Measurements from ENCODE around the gene TTPAL.

The TTPAL gene

DNA sequence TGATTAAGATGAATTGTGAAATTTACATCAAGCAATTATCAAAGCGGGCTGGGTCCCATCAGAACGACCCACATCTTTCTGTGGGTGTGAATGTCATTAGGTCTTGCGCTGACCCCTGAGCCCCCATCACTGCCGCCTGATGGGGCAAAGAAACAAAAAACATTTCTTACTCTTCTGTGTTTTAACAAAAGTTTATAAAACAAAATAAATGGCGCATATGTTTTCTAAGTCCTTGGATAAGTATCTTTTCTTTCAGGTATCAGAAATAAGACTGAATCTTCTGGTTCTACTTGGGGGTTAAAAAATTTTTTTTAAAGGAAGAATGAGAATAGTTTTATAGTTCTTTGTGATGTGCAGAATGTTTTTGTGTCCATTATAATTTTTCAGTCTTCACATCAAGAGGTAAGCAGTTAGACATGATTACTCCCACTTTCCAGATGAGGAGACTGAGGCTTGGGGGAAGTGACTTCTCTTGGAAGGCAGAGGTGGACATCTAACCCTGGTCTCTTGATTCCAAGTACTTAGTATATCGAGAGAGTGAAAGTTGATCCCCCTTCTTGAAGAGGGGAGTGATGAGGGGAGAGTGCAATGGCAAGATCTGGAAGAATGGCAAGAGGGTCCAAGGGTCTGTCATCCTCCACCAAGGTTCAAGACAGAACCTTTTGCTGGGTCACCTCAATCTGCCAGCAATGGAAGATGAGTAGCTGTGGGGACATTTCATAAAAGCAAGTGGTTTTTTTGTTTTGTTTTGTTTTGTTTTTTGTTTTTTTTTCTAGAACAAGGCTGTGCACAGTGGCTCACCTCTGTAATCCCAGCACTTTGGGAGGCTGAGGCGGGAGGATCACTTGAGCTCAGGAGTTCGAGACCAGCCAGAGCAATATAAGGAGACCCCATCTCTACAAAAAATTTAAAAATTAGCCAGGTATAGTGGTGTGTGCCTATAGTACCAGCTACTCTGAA is 42.8 kb upstream of the TTPAL start:
- Histone ChIP-seq H3K27me3 (peaks cover 17% of the 10 kb centered on the region), H3K36me3 (no peaks in the 10 kb centered on the region), H3K27ac (no peak overlapping the region), H3K9me3 (no peaks in the 10 kb centered on the region), H3K4me1 (ENCODE audit: control insufficient read depth in 1 of 2, insufficient read depth in 1 of 2, low read depth in 1 of 2, low read length in 1 of 2) (no peaks in the 10 kb centered on the region), H3K4me3 (ENCODE audit: low read depth in 1 of 2, low read length in 1 of 2) (no peak overlapping the region)
- TF ChIP-seq, protein P1, sequence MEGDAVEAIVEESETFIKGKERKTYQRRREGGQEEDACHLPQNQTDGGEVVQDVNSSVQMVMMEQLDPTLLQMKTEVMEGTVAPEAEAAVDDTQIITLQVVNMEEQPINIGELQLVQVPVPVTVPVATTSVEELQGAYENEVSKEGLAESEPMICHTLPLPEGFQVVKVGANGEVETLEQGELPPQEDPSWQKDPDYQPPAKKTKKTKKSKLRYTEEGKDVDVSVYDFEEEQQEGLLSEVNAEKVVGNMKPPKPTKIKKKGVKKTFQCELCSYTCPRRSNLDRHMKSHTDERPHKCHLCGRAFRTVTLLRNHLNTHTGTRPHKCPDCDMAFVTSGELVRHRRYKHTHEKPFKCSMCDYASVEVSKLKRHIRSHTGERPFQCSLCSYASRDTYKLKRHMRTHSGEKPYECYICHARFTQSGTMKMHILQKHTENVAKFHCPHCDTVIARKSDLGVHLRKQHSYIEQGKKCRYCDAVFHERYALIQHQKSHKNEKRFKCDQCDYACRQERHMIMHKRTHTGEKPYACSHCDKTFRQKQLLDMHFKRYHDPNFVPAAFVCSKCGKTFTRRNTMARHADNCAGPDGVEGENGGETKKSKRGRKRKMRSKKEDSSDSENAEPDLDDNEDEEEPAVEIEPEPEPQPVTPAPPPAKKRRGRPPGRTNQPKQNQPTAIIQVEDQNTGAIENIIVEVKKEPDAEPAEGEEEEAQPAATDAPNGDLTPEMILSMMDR (IDR thresholded peaks at IDR 0.05), result no peak

DNA sequence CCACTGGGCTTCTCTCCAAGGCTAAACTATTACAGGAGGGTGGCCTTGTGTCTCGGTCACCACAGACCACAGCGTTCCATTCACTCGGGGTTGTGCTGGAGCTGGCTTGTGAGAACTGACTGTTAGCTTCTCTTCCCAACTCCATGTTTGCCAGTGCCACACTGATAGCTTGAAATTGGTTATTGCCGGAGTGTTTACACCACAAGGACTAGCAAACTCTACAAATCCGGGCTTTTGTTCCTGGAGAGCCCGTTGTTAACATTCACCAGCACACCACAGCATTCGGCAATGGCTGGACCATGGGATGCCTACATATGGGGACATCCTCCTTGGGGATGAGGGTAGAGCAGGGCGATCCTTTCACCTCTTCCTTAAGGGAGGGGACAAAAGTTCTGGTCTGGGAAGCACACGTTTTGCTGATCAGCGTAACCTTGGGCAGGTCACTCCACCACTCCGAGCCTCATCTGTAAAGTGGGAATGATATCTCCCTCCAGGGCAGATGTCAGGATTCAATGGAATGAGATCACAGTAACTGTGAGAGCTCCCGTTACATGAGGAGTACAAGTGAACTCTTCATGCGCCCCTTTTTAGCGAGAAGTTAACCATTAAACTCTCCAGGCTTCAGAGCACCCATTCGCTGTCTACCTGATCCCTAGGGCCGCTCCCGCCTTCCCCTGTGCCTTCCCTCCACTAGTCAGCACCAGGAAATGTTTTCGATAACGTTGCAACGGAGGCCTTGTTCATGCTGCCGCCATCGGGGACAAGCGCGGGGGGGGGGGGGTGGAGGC is 41.7 kb upstream of the TTPAL start:
- no peaks in the 10 kb centered on the region for H3K9me3 ChIP-seq

DNA sequence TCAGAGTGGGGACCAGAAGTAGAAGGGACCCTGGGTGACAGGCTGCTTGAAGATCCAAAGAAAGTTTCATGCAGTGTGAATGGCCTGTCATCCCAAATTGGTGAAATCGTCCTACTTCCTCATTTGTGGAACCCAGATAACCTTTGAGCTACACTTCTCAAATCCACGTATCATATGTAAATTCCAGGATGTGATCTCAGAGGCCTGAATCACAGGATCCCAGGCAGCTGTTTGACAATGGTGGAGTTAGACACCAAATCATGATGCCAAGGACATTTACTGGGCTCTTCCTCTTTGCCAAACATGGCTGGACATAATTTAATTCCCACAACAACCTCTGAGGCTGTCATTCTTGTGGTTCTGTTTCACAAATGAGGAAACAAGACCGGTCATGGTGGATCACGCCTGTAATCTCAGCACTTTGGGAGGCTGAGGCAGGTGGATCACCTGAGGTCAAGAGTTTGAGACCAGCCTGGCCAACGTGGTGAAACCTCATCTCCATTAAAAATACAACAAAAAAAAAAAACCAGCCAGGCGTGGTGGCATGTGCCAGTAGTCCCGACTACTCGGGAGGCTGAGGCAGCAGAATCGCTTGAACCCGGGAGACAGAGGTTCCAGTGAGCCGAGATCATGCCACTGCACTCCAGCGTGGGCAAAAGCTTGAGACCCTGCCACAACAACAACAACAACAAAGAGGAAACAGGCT is 39.9 kb upstream of the TTPAL start:
- no peaks in the 10 kb centered on the region for H3K36me3 ChIP-seq
- no peaks in the 10 kb centered on the region for H3K4me1 ChIP-seq (ENCODE audit: control insufficient read depth in 1 of 2, insufficient read depth in 1 of 2, low read depth in 1 of 2, low read length in 1 of 2)
- peaks cover 17% of the 10 kb centered on the region for H3K27me3 ChIP-seq
- H3K4me3 ChIP-seq (ENCODE audit: low read depth in 1 of 2, low read length in 1 of 2), result no peak overlapping the region
- TF ChIP-seq, protein P1 (IDR thresholded peaks at IDR 0.05), result no peak
- H3K9me3 ChIP-seq, result no peaks in the 10 kb centered on the region
- H3K27ac ChIP-seq, result peak overlapping the region; percentile 23

More for the DNA sequence above, 41.7 kb upstream of the TTPAL start:
- TF ChIP-seq, protein P1 (IDR thresholded peaks at IDR 0.05), result no peak
- no peaks in the 10 kb centered on the region for H3K36me3 ChIP-seq
- H3K4me1 ChIP-seq (ENCODE audit: control insufficient read depth in 1 of 2, insufficient read depth in 1 of 2, low read depth in 1 of 2, low read length in 1 of 2), result no peaks in the 10 kb centered on the region
- no peak overlapping the region for H3K27ac ChIP-seq
- H3K4me3 ChIP-seq (ENCODE audit: low read depth in 1 of 2, low read length in 1 of 2), result no peak overlapping the region
- H3K27me3 ChIP-seq, result peaks cover 17% of the 10 kb centered on the region

DNA sequence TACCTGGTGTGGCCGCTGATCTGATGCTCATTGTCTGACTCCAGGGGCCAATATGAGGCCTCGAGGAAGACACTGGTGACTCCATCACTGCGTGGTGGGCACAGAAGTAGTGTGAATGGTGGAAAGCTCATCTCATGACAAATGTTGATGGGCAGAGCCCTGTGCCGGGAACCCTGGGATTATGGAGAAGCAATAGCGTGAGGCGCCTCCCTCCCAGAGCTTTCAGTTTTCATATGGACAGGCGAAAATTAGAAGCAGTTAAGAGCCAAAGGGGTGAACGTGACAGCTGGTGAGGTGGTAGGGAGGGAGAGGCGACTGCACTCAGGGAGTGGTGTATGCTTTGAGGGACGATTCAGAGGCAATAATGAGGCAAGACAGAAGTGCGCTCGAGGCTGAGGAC is 39.3 kb upstream of the TTPAL start:
- H3K36me3 ChIP-seq, result no peaks in the 10 kb centered on the region
- H3K27ac ChIP-seq, result no peak overlapping the region
- H3K27me3 ChIP-seq, result peaks cover 17% of the 10 kb centered on the region
- TF ChIP-seq, protein P1 (IDR thresholded peaks at IDR 0.05), result no peak
- H3K9me3 ChIP-seq, result no peaks in the 10 kb centered on the region
- no peak overlapping the region for H3K4me3 ChIP-seq (ENCODE audit: low read depth in 1 of 2, low read length in 1 of 2)
- H3K4me1 ChIP-seq (ENCODE audit: control insufficient read depth in 1 of 2, insufficient read depth in 1 of 2, low read depth in 1 of 2, low read length in 1 of 2), result no peaks in the 10 kb centered on the region

DNA sequence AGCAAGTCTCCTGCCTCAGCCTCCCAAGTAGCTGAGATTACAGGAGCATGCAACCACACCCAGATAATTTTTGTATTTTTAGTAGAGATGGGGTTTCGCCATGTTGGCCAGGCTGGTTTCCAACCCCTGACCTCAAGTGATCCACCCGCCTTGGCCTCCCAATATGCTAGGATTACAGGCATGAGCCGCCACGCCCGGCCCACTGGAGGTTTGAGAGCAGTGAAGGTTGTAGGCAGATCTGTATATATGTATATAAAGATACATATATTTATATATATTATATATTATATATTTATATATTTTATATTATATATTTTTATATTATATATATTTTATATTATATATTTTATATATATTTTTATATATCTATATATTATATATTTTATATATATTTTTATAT is 38.2 kb upstream of the TTPAL start:
- no peak overlapping the region for H3K27ac ChIP-seq
- TF ChIP-seq, protein P1 (IDR thresholded peaks at IDR 0.05), result no peak
- no peaks in the 10 kb centered on the region for H3K36me3 ChIP-seq
- no peaks in the 10 kb centered on the region for H3K4me1 ChIP-seq (ENCODE audit: control insufficient read depth in 1 of 2, insufficient read depth in 1 of 2, low read depth in 1 of 2, low read length in 1 of 2)
- H3K4me3 ChIP-seq (ENCODE audit: low read depth in 1 of 2, low read length in 1 of 2), result no peak overlapping the region
- H3K9me3 ChIP-seq, result no peaks in the 10 kb centered on the region
- H3K27me3 ChIP-seq, result peaks cover 15% of the 10 kb centered on the region

All from neutrophil (primary cell).